IPS-18c (cell line): ENCODE data around the gene PTPRM.

ENCODE experiments used
- H3K4me3 ChIP-seq: 2 replicates; pipeline ENCODE4 v1.7.0; 2013; ENCODE audit warnings: low read depth, mild to moderate bottlenecking, low read length, moderate library complexity; ENCODE audit not compliant: insufficient read depth
- H3K9me3 ChIP-seq: one replicate; pipeline ENCODE4 v1.6.1; 2013; ENCODE audit warnings: mild to moderate bottlenecking, low read length, moderate library complexity; ENCODE audit not compliant: control insufficient read depth, insufficient read depth

The PTPRM gene

DNA sequence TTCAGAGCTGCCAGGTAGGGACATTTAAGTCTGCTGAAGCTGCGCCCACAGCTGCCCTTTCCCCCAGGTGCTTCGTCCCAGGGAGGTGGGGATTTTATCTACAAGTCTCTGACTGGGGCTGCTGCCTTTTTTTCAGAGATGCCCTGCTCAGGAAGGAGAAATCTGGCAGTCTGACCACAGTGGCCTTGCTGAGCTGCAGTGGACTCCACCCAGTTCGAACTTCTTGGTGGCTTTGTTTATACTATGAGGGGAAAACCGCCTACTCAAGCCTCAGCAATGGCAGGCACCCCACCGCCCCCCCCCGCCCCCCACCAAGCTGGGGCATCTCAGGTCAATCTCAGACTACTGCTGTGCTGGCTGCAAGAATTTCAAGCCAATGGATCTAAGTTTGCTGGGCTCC lies 584.1 kb downstream of the PTPRM start:
- Histone ChIP-seq H3K9me3 (no peaks in the 10 kb centered on the region), H3K4me3 (no peak overlapping the region)

DNA sequence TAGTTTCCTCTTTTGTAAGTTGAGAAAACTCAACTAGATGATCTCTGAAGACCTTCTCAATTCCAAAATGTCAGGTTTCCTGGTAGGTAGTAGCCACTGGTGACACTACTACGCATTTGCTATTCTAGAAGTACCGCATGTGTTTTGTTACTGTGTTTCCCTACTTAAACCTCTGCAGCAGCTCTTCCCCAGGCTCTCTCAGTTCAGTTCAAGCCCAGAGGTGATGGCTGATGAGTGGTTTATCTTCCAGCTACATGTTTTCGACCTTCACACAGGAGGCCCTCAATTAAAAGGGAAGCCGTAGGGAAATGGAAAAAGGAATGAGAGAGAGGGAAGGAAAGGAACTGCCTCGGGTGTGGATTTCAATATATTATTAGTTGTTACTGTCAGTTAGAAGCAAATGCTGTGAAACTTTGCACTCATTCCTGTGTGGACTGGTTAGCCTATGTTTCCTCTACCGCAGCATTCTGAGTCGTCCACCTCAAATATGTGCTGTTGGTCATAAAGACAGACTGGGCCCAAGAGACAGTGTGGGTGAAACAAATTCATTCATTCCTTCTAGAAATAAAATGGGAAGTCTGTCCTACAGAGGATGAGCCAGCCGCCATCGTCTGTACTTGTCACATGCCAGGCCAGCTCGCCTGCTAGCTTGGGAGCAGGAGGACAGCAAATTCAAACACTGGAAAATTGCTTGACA lies 586.9 kb downstream of the PTPRM start:
- no peak overlapping the region for H3K4me3 ChIP-seq
- no peaks in the 10 kb centered on the region for H3K9me3 ChIP-seq

DNA sequence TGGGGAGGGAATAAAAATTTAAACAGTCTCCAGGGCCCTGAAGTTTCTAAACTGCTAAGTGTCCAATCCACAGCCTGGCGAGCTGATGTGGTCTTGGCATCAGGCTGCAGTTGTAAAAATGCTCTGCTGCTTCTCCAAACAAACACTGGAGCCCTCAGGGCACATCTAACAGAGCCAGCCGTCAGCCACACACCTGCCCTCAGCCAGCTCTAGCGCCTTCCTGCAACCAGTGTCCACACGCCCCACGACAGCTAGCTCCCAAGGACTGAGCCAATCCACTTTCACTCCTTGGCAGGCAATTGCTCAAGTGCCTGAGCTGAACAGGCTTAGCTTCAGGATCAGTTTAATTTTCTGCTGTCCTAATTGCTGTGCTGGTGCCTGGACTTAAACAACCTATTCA lies 595.7 kb downstream of the PTPRM start:
- Histone ChIP-seq H3K4me3 (no peak overlapping the region), H3K9me3 (no peaks in the 10 kb centered on the region)

DNA sequence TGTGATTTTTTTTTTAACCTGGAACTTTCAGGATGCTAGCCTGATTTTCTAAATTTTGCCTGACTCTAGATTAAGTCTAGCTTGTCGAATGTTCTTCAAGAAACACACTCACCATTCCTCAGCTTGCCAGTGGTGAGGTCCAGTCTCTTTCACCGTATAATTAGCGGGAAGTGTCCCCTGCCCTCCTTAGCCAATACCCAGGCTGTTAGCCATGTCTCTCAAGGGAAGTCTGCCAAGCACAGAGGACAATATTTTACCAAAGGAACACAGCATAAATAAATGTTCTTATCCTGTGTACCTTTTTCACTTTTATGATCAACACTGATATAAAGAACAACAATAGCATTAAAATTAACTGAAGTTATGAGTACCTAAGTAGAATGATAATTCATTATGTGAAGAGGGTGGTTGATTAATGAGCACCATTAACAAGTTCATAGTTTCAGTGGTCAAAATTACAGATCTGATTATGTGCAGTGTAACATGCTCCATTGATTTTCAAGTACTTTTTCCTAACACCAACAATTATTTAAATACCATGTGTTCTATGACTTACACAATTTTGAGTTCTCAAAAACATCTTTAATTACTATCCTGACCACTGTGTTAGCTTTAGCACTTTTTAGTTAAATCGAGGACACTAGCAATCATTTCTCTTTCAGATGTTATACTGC lies 596.3 kb downstream of the PTPRM start:
- Histone ChIP-seq H3K4me3 (no peak overlapping the region), H3K9me3 (no peaks in the 10 kb centered on the region)

DNA sequence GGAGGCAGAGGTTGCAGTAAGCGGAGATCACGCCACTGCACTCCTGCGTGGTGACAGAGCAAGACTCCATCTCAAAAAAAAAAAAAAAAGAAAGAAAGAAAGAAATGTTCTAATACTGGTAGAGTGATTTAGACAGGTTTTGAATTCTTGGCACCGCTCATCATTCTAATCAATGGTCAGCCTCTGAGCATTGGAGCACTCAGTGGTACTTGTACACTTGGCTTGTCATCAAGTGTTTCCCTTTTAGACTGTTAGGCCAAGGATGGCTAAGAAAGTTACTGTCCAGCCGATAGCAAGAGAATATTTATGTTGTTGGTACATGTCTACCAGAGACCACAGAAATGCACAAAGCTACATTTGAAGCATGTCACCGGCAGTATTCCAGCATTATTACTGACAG lies 598.0 kb downstream of the PTPRM start:
- no peak overlapping the region for H3K4me3 ChIP-seq
- no peaks in the 10 kb centered on the region for H3K9me3 ChIP-seq

DNA sequence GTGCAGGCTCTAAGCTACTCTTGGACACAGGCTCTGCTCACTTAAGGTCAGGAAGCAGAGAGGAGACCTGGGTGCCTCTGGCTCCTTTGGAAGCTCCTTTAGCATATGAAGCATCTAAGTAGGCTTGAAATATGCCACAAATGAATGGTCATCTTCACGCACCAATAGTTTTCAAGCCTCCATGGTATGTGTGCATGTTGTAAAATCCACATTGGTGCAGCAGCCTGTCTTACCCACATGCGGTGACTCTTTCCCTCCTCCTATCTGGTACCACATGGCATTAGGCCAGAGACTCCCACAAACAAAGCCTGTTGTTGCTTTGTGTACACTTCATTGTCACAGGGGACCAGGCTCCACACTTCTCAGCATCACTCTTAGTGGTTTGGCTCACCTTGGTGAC lies 599.9 kb downstream of the PTPRM start:
- Histone ChIP-seq H3K4me3 (no peak overlapping the region), H3K9me3 (no peaks in the 10 kb centered on the region)

DNA sequence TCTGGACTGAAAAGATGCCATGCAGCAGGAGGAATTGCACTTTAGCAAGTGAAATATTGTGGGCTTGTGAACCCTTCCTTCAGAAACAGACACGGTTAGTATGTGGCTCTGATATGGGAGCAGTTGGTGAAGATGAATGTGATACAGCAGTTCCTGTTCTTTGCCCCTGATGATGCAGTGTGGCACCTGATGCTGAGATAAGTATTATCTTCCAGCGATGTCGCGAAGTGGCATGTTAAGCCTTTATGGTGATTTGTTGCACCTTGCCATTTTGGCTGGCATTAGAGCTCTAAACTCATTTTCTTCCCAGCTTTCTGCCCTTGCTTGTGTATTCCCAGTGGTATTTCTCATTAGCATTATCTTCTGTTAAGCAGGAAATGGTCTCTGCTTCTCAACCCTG lies 600.6 kb downstream of the PTPRM start:
- Histone ChIP-seq H3K4me3 (no peak overlapping the region), H3K9me3 (no peaks in the 10 kb centered on the region)

DNA sequence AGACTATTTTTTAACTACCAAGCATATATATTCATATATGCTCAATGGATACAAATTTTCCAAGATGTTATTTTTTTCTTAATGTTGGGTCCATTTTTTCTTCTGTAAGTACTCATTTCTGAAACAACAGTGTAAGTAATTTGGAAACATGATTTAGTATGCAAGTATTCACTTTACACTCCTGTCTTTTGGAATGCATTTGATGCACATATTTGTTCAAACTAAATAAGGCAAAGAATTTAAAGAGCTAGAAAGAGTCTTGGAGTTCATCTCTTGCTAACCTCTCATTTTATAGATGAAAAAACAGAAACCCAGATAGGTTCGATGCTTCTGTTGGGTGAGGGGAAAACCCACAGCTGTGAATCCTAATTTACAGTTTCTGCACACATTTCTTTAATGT lies 602.6 kb downstream of the PTPRM start:
- no peak overlapping the region for H3K4me3 ChIP-seq
- no peaks in the 10 kb centered on the region for H3K9me3 ChIP-seq

DNA sequence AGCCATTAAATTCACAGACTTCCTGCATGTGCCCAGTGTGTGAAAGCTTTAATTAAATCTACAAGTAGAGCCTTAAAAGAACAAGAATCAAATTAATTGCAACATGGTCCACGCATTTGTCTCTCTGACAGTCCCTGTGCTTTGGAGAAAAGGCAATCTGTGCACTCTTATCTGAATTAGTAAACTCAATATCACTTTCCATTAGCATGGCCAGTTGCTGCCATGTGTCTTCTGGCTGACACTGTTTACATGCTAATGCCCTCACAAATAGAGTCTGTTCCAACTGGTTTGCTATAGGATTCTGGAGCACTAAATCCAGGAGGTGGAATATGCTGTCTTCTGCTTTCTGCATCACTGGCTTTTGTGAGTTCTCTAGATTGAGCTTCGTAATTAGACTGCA lies 607.7 kb downstream of the PTPRM start:
- Histone ChIP-seq H3K9me3 (peaks cover 2% of the 10 kb centered on the region), H3K4me3 (no peak overlapping the region)

DNA sequence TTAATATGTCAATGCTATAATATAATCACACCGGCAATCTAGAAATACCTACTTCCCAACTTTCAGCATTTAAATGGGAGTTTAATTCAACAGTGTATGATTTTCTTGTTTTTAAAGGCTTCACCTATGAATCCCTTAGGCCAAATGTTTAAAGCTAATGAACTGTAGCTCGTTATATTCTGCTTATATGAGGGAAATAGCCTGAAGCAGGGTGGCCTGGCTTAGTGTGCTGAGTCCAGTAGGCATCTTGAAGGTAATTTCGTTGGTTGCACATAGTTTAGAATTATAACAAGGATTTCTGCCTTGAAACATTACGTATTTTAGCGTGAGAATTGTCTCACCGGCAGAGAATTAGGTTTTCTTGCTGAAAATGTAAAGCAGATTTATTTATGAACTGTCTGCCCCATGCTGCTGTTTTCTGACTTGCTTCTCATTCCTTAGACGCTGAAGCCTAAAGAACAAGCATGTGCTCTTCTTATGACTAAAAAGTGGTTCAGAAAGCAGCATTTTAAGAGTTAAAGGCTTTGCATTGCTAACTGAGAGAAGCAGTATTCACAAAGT lies 608.5 kb downstream of the PTPRM start:
- peaks cover 3% of the 10 kb centered on the region for H3K9me3 ChIP-seq
- no peak overlapping the region for H3K4me3 ChIP-seq

DNA sequence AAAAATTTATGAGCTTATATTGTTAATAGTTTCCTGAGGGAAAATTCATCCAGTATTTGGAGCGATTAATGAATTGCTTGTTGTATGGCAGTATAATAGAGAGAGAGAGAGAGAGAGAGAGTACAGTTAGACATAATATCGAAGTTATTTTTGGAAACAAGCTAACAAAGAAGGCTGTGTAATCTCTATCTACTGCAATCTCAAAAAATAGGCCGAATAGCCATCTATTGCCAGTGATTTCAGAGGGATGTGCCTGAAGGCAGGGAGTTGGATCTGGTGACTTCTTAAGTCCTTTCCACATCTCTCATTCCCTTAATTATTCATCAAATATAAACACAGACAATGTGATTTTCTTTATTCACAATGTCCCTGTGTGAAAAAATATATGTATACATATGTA lies 609.0 kb downstream of the PTPRM start:
- no peak overlapping the region for H3K4me3 ChIP-seq
- peaks cover 3% of the 10 kb centered on the region for H3K9me3 ChIP-seq

DNA sequence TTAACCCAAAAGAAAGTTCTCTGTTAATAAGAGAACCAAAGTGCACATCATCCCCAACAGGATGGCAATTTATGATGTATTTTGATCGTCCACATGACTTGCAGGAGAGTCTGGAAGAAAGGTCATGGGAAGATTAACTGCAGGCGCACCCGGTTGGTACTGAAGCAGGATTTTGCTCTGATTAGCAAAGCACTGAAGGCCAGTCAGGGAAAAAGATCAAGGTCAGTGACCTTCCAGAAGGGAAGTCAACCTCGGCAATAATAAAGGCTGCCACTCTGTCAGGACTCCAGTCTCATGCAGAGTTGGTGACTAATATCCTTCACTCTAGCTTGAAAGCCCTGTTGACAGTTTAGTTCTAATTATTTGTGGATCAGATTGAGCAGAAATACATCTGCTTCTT lies 609.4 kb downstream of the PTPRM start:
- Histone ChIP-seq H3K9me3 (peaks cover 3% of the 10 kb centered on the region), H3K4me3 (no peak overlapping the region)

DNA sequence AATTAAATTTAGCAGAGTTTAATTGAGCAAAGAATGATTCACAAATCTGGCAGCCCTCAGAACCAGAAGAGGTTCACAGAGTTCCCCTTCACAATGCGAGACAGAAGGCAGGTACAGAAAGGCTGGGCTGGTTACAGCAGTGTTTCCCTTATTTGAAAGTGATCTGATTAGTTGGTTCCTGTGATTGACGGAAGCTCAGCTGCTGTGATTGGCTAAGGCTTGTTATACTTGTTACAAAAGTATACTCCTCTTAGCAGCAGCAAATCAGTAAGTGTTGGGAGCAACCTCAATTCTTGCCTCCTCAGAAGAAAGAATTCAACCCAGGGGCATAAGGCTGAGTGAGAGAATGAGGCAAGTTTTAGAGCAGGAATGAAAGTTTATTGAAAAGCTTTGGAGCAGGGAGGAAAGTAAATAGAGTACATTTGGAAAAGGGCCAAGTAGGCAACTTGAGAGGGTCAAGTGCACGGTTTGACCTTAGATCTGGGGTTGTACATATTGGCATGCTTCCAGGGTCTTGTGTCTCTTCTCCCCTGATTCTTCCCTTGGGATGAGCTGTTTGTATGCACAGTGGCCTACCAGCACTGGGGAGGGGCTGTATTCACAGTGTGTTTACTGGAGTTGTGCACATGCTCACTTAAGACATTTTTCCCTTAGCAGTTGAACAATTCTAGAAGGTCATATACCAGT lies 610.4 kb downstream of the PTPRM start:
- H3K4me3 ChIP-seq, result no peak overlapping the region

DNA sequence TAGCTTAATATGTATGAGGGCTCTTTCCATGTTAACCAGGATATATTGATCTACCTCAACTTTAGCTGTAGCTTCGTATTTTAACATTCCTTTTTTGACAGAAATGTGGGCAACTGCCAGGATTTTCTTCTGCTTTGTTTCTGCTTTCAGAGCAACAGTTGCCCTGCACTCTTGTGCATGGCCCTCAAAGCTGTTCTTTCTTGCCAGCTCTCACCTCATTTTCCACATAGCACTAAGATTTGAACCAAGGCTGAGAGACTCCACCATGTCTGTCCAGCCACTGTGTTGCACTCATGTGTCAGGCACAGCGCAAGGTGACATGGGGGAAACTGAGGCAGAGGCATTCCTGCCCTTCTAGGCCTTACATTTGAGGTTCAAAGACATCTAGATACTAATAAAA lies 619.3 kb downstream of the PTPRM start:
- Histone ChIP-seq H3K9me3 (no peaks in the 10 kb centered on the region), H3K4me3 (no peak overlapping the region)

More for the DNA sequence above, 610.4 kb downstream of the PTPRM start:
- H3K9me3 ChIP-seq, result peaks cover 3% of the 10 kb centered on the region

DNA sequence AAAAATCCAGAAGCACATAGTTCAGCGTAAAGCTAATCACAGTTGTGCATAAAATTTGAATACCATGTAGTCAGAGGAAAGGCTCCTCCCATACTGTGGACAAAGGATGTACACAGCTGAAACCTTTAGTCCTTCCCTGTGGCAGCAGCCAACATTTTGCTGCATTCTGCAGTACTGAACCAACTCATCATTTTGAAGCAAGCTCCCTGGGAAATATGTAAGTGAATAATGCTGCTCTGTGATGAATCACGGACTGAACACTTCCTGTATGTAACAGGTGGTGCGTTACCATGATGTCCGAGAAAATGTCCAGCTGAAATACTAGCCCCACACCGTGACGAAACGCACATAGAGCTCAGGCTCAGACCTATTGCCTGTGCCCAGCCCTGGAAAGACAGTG lies 621.1 kb downstream of the PTPRM start:
- no peaks in the 10 kb centered on the region for H3K9me3 ChIP-seq
- no peak overlapping the region for H3K4me3 ChIP-seq

DNA sequence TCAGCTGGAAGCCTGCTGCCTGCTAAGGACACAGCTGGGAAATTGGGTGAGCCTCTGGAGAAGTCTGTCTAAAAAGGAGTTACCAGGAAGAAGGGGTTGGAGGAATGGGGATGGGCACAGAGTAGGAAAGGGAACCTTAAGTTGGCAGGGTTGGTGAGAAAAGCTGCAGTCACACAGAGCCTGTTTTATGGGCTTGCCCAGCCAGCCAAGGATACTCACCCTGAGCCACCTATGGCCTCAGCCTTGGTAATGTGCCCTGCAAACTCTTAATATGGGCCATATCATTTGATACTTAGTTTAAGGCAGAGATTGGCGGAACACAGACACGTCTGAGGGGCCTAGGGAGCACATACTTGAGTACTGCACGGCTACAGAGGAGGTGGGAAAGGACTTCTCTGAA lies 623.9 kb downstream of the PTPRM start:
- Histone ChIP-seq H3K4me3 (no peak overlapping the region), H3K9me3 (no peaks in the 10 kb centered on the region)

DNA sequence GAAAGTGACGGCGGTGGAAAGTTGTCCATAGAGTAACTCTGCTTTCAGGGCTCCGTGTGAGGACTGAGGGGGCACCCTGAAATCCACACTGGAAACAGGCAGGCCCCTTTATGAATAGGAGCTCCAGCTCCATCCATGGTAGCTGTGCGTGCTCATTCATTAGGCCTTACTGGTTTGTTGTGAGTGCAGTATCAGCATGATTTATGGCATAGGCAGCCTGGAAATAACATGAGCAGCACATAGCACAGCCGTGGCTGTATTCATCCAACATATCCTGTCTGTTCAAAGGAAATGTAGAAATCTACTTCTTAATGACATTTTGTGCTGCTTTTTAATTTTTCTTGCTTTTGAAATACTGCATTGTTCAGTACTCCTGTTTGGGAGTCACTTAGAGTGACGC lies 627.3 kb downstream of the PTPRM start:
- Histone ChIP-seq H3K9me3 (no peaks in the 10 kb centered on the region), H3K4me3 (no peak overlapping the region)

DNA sequence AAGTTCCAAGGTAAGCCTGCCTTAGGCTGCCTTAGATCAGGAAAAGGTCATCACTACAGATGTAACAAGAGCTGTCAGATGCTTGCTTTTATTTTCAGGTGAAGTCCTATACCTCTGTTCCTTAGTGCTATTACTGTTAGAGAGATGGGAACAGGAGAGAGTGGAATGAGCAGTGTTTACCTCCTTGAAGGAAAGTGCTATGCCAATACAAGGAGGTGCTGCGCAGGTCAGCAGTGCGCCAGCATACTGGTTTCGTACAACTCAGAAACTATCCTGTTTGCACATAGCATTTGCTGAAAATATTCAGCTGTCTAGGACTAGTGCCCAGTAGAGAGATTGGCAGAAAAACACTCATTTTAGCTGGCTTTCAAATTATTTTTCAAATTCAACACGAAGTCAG lies 629.1 kb downstream of the PTPRM start:
- H3K9me3 ChIP-seq, result no peaks in the 10 kb centered on the region

More for the DNA sequence above, 629.1 kb downstream of the PTPRM start:
- no peak overlapping the region for H3K4me3 ChIP-seq
